Activated T-cell treated with anti-CD3 and anti-CD28 coated beads, Interleukin-2, amount 50 U/mL, for 4 hours (primary cell): ENCODE data around the gene DCHS1. TPM values are rescaled to one million over a fixed set of nuclear protein-coding genes. Genes with fewer than 3 reads are reported as not detected.

Experiments
- ATAC-seq, 2 donors: fragments of 200-7000 bp; cut with Tn5 transposase; one replicate each; pipeline ENCODE4 v1.10.0; 2021
- DNase-seq: peaks from one replicate; pipeline ENCODE4 v3.0.0-alpha.2; 2020
- H3K27me3 Mint-ChIP-seq: one replicate; pipeline ENCODE4 v1.8.0; 2021; ENCODE audit warnings: low read depth, mixed read lengths
- H3K36me3 Mint-ChIP-seq: one replicate; pipeline ENCODE4 v1.8.0; 2022; ENCODE audit warnings: mixed read lengths; ENCODE audit not compliant: insufficient read depth
- H3K4me1 Mint-ChIP-seq: one replicate; pipeline ENCODE4 v1.8.0; 2021; ENCODE audit warnings: low read depth, mixed read lengths
- H3K4me3 Mint-ChIP-seq: one replicate; pipeline ENCODE4 v1.8.0; 2021; ENCODE audit warnings: mild to moderate bottlenecking, moderate library complexity, mixed read lengths
- H3K9me3 Mint-ChIP-seq: one replicate; pipeline ENCODE4 v1.8.0; 2021; ENCODE audit warnings: mixed read lengths
- total RNA-seq, 3 donors: library from RNA; stranded (reverse); gene quantifications; one replicate each; pipeline ENCODE4 v1.2.1, GENCODE V29; 2021

DCHS1 gene
- total RNA-seq, 3 donors from 2014 or later = 0.28 to 0.40 (median 0.33) TPM

DNA sequence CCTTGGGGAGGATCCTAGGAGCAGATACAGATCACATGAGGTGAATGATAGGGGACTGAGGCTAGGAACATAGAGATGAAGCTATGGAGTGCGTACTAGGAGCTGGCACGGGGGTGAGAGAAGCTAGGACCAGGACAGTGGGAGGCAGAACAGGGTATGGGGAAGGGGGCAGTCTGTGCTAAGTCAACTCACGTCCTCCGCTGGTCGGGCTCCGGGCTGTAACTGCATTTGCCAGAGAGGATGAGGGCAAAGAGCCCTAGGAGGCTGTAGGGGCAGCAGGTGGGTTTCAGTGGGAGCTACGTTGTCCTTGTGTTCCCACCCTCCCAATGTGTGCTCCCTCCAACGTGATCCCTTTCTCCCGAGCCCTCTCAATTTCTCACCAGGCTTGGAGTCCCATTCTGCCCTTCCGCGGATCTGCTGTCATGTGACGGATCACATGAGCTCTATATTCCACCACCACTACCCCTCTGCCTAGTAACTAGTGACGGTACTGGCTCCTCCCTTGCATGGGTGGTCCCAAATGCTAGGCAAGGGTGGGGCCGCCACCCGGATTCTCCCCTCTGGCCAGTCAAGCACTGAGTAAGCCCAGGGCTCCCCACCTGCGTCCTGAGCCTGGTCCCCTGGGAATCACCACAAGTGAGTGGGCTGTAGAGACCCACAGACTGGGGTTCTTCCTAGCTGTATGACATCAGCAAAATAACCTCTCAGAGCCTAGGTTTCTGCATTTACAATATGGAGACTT is 36.4 kb downstream of the DCHS1 start, which contains the start of gene TPP1:
TSS of gene TPP1 (minus strand) at position 419 of the 742 bp plus-strand sequence. CDS start at position 397, 22 bp downstream.
- no peaks in the 10 kb centered on the region for H3K27me3 Mint-ChIP-seq
- H3K9me3 Mint-ChIP-seq = no peaks in the 10 kb centered on the region
- peak; percentile 87 for DNase-seq
- ATAC-seq = peak; percentile 96
- no peak within 1 kb of the TSS for H3K4me3 Mint-ChIP-seq
- H3K4me1 Mint-ChIP-seq = peaks cover 9% of the 10 kb centered on the region
- H3K36me3 Mint-ChIP-seq = peaks cover 13% of the 10 kb centered on the region

DNA sequence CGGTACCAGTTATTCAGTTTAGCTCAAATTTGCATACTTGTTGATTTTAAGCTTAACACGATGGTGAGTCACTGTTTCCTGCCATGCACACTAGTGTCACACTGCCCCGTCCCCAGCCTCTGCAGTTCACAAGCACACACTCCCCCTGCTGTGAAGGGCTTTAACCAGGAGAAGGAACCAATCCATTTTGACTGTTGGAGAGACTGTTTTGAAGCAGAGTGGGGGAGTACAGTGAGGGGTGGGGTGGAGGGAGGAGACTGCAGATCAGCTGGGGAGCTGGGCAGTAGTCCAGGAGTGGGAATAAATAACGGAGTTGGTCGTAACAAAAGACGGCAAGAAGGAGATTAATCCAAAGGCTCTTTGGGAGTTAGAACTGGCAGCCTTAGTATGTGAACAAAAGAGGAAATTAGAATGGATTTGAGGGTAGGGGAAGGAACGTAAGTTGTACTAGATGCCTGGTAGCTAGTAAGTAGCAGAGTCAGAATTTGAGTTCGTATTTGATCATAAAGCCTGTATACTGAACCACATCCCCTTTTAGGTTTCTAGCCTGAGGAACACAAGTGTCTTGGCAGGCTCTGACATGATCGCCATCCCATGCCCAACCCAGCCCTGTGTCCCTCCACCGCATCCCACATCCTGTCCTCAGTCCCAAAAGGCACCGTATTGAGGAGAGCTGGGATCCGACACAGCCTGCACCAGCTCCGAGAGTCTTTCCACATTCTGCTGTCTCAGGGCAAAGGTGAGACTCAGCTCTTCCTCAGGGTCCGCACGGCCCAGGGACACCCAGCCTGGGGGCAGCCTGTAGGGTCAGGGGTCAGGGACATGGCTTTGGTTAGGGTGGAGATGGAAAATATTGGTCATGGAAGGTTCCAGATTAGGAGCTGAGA is 37.2 kb downstream of the DCHS1 start:
- Mint-ChIP-seq H3K9me3 (no peaks in the 10 kb centered on the region), H3K4me3 (no peak overlapping the region), H3K4me1 (peaks cover 9% of the 10 kb centered on the region), H3K36me3 (peaks cover 13% of the 10 kb centered on the region), H3K27me3 (no peaks in the 10 kb centered on the region)
- ATAC-seq (peak; percentile 41 to 59), DNase-seq (peak; percentile 65)

DNA sequence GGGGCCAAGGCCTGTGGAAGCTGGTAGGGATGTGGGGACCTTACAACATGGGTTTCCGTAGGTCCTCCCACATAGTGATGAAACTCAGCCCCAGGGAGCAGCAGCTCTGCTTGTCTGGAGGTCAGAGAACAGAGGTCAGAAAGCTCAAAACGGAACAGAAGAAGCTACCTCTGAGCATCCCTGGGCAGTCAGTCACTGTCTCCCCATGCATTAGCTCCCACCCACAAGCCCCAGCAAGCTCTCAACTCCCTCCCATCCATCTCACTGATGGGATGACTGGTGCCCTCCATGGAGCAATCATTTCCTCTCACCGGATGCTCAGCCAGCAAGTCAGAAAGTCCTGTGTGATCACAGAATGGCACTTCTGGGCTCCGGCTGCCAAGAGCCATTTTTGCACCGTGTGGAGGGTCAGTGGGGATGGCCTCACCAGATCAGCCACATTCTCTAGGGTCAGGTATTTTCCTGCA is 38.3 kb downstream of the DCHS1 start:
- DNase-seq (no peak), ATAC-seq (no peak)
- H3K4me1 Mint-ChIP-seq = peaks cover 9% of the 10 kb centered on the region

DNA sequence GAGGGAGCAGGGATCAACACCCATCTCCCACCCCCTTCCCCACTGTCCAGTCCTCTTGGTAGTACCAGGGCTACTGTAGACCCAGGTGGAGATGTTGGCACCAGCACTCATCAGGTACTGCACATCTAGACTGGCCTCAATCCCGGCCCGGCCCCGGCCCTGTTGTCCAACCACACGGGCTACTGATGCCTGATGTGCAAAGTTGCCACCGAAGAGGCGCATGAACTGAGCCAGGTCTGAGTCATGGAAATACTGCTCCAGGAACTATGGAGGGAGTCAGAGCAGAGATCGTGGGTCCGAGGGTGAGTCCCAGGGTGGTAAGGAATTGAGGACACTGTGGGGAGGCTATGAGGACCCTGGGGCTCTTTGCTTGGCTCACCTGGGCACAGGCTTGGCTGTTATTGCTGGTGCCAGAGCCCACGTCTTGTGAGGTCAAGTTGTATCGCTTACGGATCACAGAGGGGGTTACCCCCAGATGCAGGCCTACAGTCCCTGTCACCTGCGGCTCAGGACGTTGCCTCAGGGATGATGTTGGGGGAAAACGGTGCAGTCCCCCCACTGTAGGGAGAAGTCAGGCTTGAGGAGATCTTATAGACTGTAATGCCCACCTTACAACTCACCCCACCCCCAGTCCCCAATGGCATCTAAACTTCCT is 38.9 kb downstream of the DCHS1 start:
- DNase-seq = no peak
- H3K4me3 Mint-ChIP-seq = peak overlapping the region; percentile 24

More for the DNA sequence above, 38.3 kb downstream of the DCHS1 start:
- peaks cover 13% of the 10 kb centered on the region for H3K36me3 Mint-ChIP-seq
- no peaks in the 10 kb centered on the region for H3K27me3 Mint-ChIP-seq
- H3K4me3 Mint-ChIP-seq = no peak overlapping the region
- H3K9me3 Mint-ChIP-seq = no peaks in the 10 kb centered on the region

DNA sequence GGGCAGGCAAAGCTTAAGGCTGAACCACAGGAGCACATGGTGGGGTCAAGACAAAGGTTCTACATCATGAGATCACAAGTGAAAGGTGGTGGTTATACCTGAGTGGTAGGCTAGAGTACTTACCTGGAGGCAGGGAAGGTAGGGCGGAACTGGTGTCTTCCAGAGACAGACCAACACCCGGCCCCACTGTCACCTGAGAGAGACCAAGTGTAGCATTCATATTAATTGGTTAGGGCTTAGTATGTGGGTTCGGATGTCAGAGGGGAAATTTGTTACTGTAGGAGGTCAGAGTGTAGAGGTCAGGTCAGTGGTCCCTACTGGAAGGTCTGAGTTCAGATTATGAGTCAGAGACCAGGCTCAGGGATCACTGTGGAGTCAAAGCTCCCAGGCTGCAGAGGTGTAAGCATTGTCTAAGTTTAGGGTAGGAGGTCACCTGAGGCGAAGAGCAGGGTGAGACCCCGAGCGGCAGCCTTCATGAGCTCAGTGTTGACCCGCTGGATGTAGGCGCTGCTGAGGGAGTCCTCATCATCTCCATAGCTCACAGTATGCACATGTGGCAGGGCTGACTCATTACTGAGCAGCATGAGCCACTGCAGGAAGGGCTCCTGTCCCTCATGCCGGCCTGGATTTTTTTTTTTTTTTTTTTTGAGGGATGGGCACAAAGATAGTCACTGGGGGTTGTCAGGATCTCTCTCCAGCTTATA is 39.6 kb downstream of the DCHS1 start:
- no peaks in the 10 kb centered on the region for H3K27me3 Mint-ChIP-seq
- peaks cover 17% of the 10 kb centered on the region for H3K36me3 Mint-ChIP-seq
- H3K4me1 Mint-ChIP-seq = peaks cover 15% of the 10 kb centered on the region
- DNase-seq (no peak), ATAC-seq (no peak)
- H3K9me3 Mint-ChIP-seq = no peaks in the 10 kb centered on the region
- no peak overlapping the region for H3K4me3 Mint-ChIP-seq

More for the DNA sequence above, 38.9 kb downstream of the DCHS1 start:
- no peak for ATAC-seq
- Mint-ChIP-seq H3K36me3 (peaks cover 13% of the 10 kb centered on the region), H3K27me3 (no peaks in the 10 kb centered on the region), H3K4me1 (peaks cover 9% of the 10 kb centered on the region), H3K9me3 (no peaks in the 10 kb centered on the region)

DNA sequence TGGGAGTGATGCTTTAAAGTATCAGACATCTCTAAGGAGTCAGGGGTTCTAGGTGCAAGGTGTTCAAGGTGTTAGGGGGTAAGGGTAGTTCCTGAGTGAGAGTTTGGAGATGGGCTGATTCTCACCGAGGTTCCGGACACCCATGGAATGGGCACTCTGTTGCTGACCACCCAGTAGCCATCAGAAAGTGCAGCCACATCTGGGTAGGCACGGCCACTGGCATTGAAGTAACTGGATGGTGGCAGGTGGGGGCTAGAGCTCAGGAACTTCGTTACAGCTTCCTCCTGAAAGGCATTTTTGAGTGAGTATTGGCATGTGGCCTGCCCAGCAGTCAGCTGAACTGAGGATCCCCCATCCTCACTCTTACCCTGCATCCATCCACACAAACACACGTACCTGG is 40.6 kb downstream of the DCHS1 start:
- DNase-seq = no peak
- Mint-ChIP-seq H3K4me3 (no peak overlapping the region), H3K27me3 (no peaks in the 10 kb centered on the region), H3K36me3 (peaks cover 19% of the 10 kb centered on the region), H3K9me3 (no peaks in the 10 kb centered on the region), H3K4me1 (peaks cover 24% of the 10 kb centered on the region)
- ATAC-seq = no peak

DNA sequence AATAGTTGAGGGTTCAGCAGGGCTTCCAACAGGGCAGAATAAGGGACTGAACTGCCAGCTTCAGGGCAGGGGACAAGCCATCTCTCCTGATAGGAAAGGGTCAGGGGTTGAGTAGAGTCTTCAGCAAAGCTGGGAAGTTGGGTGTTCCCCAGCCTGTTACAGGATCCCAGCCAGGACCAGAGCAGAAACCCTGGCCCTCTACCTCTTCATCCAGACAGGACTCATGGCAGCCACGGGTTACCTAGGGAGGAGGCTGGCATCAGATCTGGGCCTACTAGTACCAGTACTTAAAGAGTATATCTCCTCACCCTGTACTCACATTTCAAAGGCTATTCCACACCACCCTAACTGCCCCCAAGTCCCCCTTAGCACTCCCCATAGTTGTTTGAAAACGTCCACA is 41.2 kb downstream of the DCHS1 start:
- H3K4me1 Mint-ChIP-seq = peaks cover 30% of the 10 kb centered on the region

DNA sequence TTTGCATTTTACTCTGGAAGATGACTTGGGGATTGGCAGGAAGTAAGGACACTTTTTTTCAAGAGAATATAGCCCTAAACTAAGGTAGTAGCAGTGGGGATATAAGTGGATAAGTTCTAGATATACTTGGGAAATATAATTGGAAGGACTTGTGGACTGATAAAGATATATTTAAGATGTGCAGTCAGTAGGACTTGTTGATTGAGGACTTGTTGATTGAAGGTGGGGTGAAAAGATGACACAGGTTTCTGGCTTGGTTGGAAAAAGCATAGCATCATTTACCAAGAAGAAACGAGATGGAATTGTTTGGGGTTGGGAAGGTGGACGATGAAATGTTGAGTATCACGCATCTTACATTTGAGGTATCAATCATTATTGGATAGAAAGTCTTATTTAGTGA is 42.1 kb downstream of the DCHS1 start:
- Mint-ChIP-seq H3K4me3 (no peak overlapping the region), H3K4me1 (peaks cover 35% of the 10 kb centered on the region), H3K27me3 (no peaks in the 10 kb centered on the region), H3K36me3 (peaks cover 33% of the 10 kb centered on the region), H3K9me3 (no peaks in the 10 kb centered on the region)
- DNase-seq = no peak
- ATAC-seq = no peak

More for the DNA sequence above, 41.2 kb downstream of the DCHS1 start:
- Mint-ChIP-seq H3K9me3 (no peaks in the 10 kb centered on the region), H3K4me3 (no peak overlapping the region), H3K36me3 (peaks cover 25% of the 10 kb centered on the region), H3K27me3 (no peaks in the 10 kb centered on the region)
- no peak for ATAC-seq
- DNase-seq = no peak

DNA sequence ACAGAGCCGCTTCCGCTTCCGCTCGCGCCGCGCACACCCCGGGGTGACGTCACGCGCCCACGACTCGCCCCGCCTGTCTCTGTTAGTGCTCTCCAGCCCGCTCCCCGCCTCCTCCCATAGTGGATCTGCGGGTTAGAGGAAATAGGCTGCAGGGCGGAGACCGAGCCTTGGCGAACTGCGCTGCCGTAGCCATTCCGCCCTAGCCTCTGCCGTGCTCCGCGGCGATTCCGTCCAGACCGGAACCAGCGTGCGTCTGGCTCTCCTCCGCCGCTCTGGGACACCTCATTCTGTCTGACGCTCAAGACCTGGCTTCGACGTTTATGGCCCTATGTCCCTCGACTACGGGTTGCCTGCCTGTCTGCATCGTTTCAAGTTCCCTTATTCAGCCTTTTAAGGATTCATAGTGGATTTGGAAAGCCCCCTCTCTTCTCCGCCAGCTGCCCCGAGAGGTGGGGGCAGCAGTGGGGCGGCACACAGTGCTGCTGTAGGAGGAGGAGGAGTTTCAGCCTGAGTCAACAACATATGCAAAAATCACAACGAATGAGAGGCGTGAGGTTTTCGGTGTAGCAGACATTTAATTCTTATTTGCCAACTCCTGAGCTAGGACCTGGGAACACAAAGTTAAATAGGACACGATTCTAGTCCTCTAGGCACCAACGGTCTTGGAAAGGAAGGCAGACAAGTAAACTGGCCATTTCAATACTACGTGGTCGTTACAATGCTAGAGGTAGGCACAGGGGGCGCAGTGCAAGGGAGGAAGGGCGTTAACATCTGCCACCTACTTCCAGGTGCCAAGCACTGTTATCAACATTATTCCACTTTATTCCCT is 43.2 kb downstream of the DCHS1 start, which contains the start of gene TAF10:
TSS of gene TAF10 (minus strand) at position 4 of the 829 bp plus-strand sequence. CDS start 27 bp downstream, outside the sequence.
- ATAC-seq (peak; percentile 84 to 86), DNase-seq (peak; percentile 95)
- no peaks in the 10 kb centered on the region for H3K27me3 Mint-ChIP-seq
- peaks cover 37% of the 10 kb centered on the region for H3K36me3 Mint-ChIP-seq
- H3K4me3 Mint-ChIP-seq = peak within 1 kb of the TSS; percentile 91
- no peaks in the 10 kb centered on the region for H3K9me3 Mint-ChIP-seq
- H3K4me1 Mint-ChIP-seq = peaks cover 45% of the 10 kb centered on the region

DNA sequence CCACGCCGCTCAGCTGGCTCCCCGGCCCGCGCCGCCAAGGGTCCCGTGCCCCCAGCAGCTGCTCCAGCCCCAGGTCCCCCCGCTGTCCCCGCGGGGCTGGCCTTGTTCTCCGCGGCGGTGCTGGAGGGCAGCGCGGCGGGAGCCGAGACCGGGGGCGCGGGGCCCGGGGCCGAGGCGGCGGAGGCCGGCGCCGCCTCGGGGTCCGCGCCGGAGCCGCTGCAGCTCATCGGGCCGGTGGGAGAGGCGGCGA is 43.7 kb downstream of the DCHS1 start:
- DNase-seq (no peak), ATAC-seq (no peak)
- no peaks in the 10 kb centered on the region for H3K27me3 Mint-ChIP-seq
- H3K36me3 Mint-ChIP-seq = peaks cover 40% of the 10 kb centered on the region
- peaks cover 47% of the 10 kb centered on the region for H3K4me1 Mint-ChIP-seq
- H3K4me3 Mint-ChIP-seq = peak overlapping the region; percentile 91
- H3K9me3 Mint-ChIP-seq = no peaks in the 10 kb centered on the region

DNA sequence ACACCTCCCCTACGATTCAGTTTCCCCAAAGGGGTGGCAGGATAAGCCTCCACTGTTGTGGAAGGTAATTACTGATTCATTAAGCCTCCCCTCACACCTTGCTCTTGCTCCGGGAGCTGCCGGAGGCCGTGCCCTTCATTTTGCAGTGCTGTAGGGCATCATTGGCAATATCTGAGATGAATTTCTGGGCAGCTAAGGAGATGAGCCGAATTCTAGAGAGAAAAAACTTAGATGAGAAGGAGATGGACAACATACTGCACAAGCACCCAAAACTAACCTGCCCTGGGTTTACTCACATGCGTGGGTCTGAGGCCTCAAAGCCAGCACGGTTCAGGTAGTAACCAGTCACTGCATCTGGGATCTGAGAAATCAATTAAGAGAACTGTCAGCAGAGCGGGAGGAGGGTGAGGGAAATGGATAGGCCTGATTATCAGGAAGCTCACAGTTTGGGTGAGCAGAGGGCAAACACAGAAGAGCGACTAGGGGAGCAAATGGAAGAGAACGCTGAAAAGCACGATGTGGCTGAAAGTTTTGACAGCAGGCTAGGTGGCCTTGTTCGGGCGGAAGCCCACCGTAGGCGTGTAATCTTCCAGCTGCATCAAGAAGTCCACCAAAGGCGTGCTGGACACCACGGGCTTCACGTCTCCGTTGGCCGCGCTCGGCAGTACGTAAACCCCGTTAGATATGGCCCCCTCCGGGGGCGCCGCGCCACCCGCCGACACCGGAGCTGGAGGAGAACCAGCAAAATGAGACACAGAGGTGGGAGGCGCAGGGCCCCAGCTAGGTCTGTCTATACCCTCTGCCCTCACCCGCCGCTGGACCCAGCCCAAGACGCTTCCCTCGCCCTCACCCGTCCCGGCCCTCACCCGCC is 44.3 kb downstream of the DCHS1 start:
- peak; percentile 19 to 21 for ATAC-seq

DNA sequence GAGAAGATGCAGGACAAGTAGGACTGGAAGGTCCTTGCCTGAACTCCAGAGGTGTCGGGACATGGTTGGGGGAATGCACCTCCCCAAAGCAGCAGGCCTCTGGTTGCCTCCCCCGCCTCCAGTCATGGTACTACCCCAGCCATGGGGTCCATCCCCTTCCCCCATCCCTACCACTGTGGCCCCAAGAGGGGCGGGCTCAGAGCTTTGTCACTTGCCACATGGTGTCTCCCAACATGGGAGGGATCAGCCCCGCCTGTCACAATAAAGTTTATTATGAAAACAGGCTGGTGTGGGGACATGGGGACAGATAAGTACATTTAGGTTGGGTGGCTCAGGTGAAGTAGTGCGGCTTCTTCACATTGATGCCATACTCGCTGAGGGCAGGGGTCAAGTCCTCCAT is 45.0 kb downstream of the DCHS1 start:
- no peaks in the 10 kb centered on the region for H3K9me3 Mint-ChIP-seq
- H3K4me3 Mint-ChIP-seq = peak overlapping the region; percentile 91
- H3K27me3 Mint-ChIP-seq = no peaks in the 10 kb centered on the region
- DNase-seq = no peak
- H3K4me1 Mint-ChIP-seq = peaks cover 39% of the 10 kb centered on the region
- H3K36me3 Mint-ChIP-seq = peaks cover 34% of the 10 kb centered on the region
- ATAC-seq = no peak

More for the DNA sequence above, 44.3 kb downstream of the DCHS1 start:
- peak; percentile 30 for DNase-seq
- H3K36me3 Mint-ChIP-seq = peaks cover 40% of the 10 kb centered on the region
- peak overlapping the region; percentile 91 for H3K4me3 Mint-ChIP-seq
- H3K4me1 Mint-ChIP-seq = peaks cover 44% of the 10 kb centered on the region
- no peaks in the 10 kb centered on the region for H3K27me3 Mint-ChIP-seq
- no peaks in the 10 kb centered on the region for H3K9me3 Mint-ChIP-seq
